ENCODE results near the gene CTSW.

Gene CTSW

DNA sequence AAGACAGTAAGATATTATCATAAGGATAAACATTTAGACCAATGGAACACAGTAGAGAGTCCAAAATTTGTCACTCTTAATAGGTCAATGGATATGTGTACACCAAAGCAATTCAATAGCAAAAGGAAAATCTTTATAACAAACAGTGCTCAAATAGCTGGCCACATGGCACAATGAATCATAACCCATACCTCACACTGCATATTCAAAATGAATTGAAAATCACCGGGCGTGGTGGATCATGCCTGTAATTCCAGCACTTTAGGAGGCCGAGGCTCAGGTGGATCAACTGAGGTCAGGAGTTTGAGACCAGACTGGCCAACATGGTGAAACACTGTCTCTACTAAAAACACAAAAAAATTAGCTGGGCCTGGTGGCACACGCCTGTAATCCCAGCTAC is 37.5 kb upstream of the CTSW start:
- Histone ChIP-seq H3K79me2 (ENCODE audit: insufficient read depth, low read length) (no peaks in the 10 kb centered on the region), H3K9me3 (ENCODE audit: low read length) (peaks cover 2% of the 10 kb centered on the region; the same call in 1 of the 2 replicates), H3K4me2 (ENCODE audit: low read length) (no peak overlapping the region), H3K4me3 (ENCODE audit: low read depth, low read length, poor library complexity, severe bottlenecking) (no peak overlapping the region), H3K4me1 (ENCODE audit: insufficient read depth, low read length, severe bottlenecking) (no peaks in the 10 kb centered on the region), H2AFZ (ENCODE audit: low read length) (no peak overlapping the region), H3K27me3 (ENCODE audit: insufficient read depth, low read length) (no peaks in the 10 kb centered on the region), H3K9ac (ENCODE audit: low read length) (no peak overlapping the region), H4K20me1 (ENCODE audit: insufficient read depth, low read length) (no peaks in the 10 kb centered on the region), H3F3A (ENCODE audit: insufficient read depth, low read length) (no peaks in the 10 kb centered on the region), H3K9me2 (ENCODE audit: low read depth, low read length) (no peaks in the 10 kb centered on the region), H3K27ac (ENCODE audit: low read depth, low read length, poor library complexity, severe bottlenecking) (no peak overlapping the region), H3K36me3 (ENCODE audit: insufficient read depth, low read length) (no peaks in the 10 kb centered on the region)
- TF ChIP-seq, protein P1, sequence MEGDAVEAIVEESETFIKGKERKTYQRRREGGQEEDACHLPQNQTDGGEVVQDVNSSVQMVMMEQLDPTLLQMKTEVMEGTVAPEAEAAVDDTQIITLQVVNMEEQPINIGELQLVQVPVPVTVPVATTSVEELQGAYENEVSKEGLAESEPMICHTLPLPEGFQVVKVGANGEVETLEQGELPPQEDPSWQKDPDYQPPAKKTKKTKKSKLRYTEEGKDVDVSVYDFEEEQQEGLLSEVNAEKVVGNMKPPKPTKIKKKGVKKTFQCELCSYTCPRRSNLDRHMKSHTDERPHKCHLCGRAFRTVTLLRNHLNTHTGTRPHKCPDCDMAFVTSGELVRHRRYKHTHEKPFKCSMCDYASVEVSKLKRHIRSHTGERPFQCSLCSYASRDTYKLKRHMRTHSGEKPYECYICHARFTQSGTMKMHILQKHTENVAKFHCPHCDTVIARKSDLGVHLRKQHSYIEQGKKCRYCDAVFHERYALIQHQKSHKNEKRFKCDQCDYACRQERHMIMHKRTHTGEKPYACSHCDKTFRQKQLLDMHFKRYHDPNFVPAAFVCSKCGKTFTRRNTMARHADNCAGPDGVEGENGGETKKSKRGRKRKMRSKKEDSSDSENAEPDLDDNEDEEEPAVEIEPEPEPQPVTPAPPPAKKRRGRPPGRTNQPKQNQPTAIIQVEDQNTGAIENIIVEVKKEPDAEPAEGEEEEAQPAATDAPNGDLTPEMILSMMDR (IDR thresholded peaks at IDR 0.05; ENCODE audit: low read length) = no peak
- no peak for TF ChIP-seq EZH2 (IDR thresholded peaks at IDR 0.05; ENCODE audit: borderline replicate concordance, low read length)

DNA sequence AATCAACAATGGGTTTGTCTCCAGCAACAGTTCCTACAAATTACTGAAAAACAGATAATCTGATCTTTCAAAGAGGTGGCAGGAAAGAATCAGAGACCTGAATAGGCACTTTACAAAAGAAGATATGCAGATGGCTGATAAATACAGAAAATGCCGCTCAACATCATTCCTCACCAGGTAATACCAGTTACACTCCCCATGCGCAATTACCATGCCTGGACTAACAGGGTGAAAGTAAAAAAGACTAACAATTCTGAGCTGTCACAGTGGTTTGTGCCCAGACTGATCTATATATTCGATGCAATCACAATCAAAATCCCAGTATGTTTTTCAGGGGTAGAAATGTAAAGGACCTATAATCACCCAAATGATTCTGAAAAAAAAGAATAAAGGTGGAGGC is 35.8 kb upstream of the CTSW start:
- Histone ChIP-seq H3K4me3 (ENCODE audit: low read depth, low read length, poor library complexity, severe bottlenecking) (no peak overlapping the region), H3K27ac (ENCODE audit: low read depth, low read length, poor library complexity, severe bottlenecking) (no peak overlapping the region), H3K9me3 (ENCODE audit: low read length) (no peaks in the 10 kb centered on the region), H3K9ac (ENCODE audit: low read length) (no peak overlapping the region), H3K79me2 (ENCODE audit: insufficient read depth, low read length) (no peaks in the 10 kb centered on the region), H2AFZ (ENCODE audit: low read length) (no peak overlapping the region), H3K36me3 (ENCODE audit: insufficient read depth, low read length) (no peaks in the 10 kb centered on the region), H4K20me1 (ENCODE audit: insufficient read depth, low read length) (no peaks in the 10 kb centered on the region), H3K4me1 (ENCODE audit: insufficient read depth, low read length, severe bottlenecking) (no peaks in the 10 kb centered on the region), H3K9me2 (ENCODE audit: low read depth, low read length) (no peaks in the 10 kb centered on the region), H3K4me2 (ENCODE audit: low read length) (no peak overlapping the region), H3K27me3 (ENCODE audit: insufficient read depth, low read length) (no peaks in the 10 kb centered on the region), H3F3A (ENCODE audit: insufficient read depth, low read length) (no peaks in the 10 kb centered on the region)
- no peak for TF ChIP-seq EZH2 (IDR thresholded peaks at IDR 0.05; ENCODE audit: borderline replicate concordance, low read length)
- TF ChIP-seq, protein P1 (IDR thresholded peaks at IDR 0.05; ENCODE audit: low read length) = no peak

DNA sequence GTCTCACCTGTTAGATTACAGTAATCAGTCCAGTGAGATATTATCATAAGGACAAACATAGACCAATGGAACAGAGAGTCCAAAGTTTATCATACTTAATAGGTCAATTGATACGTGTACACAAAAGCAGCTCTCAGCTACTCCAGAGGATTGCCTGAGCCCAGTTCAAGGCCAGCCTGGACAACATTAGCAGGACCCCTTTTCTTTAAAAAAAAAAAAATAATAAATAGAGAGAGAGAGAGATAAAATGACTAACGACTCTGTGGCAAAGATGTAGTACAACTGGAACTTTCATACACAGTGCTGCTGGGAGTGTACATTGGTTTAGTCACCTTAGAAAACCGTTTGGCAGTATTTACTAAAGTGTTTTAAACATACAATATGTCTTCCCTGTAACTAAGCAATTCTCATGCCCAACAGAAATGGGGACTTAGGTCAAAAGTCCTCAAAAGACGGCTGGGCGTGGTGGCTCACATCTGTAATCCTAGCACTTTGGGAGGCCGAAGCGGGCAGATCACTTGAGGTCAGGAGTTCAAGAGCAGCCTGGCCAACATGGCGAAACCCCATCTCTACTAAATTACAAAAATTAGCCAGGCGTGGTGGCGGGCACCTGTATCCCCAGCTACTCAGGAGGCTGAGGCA is 35.3 kb upstream of the CTSW start:
- Histone ChIP-seq H3K27me3 (ENCODE audit: insufficient read depth, low read length) (no peaks in the 10 kb centered on the region), H3K4me2 (ENCODE audit: low read length) (no peak overlapping the region), H3K27ac (ENCODE audit: low read depth, low read length, poor library complexity, severe bottlenecking) (no peak overlapping the region), H3K36me3 (ENCODE audit: insufficient read depth, low read length) (no peaks in the 10 kb centered on the region), H4K20me1 (ENCODE audit: insufficient read depth, low read length) (no peaks in the 10 kb centered on the region), H3K4me1 (ENCODE audit: insufficient read depth, low read length, severe bottlenecking) (no peaks in the 10 kb centered on the region), H3K9me2 (ENCODE audit: low read depth, low read length) (no peaks in the 10 kb centered on the region), H3K79me2 (ENCODE audit: insufficient read depth, low read length) (no peaks in the 10 kb centered on the region), H3K9ac (ENCODE audit: low read length) (no peak overlapping the region), H3K4me3 (ENCODE audit: low read depth, low read length, poor library complexity, severe bottlenecking) (no peak overlapping the region), H3K9me3 (ENCODE audit: low read length) (no peaks in the 10 kb centered on the region), H2AFZ (ENCODE audit: low read length) (no peak overlapping the region), H3F3A (ENCODE audit: insufficient read depth, low read length) (no peaks in the 10 kb centered on the region)
- TF ChIP-seq, protein P1 (IDR thresholded peaks at IDR 0.05; ENCODE audit: low read length) = no peak
- no peak for TF ChIP-seq EZH2 (IDR thresholded peaks at IDR 0.05; ENCODE audit: borderline replicate concordance, low read length)

All from OCI-LY1 (cell line).